ENCODE data around the gene RIPOR2. TPM values are rescaled to one million over a fixed set of nuclear protein-coding genes. Genes with fewer than 3 reads are reported as not detected.

The RIPOR2 gene
- total RNA-seq, result 10 to 100 TPM; 88.3 to 96.3 TPM

- H3K27ac Mint-ChIP-seq, result peak within 1 kb of the TSS; percentile 95
- ChIA-PET POLR2A (interaction anchor here (0.7 to 9.2 kb wide), 19 partner anchors 9 to 100 kb away, joined by 3 to 124 read pairs (median 4); no protein-coding TSS in a partner anchor), CTCF (interaction anchor here (1.1 to 10.1 kb wide), 28 partner anchors 11 to 135 kb away, joined by 3 to 237 read pairs (median 20); no protein-coding TSS in a partner anchor)
- peak; percentile 33 for TF ChIP-seq CTCF (IDR thresholded peaks at IDR 0.05)
- peaks cover 74% of the 10 kb centered on the region for H3K4me1 Mint-ChIP-seq (ENCODE audit: low read depth)
- peaks cover 8% of the 10 kb centered on the region for H3K36me3 Mint-ChIP-seq (ENCODE audit: low read depth)
- H3K27me3 Mint-ChIP-seq, result no peaks in the 10 kb centered on the region
- peak; percentile 85 for DNase-seq
- ATAC-seq, result peak; percentile 58
- peak within 1 kb of the TSS; percentile 92 for H3K4me3 Mint-ChIP-seq
- intact Hi-C loops (cut with micrococcal nuclease), result loop anchor here (5.0 to 10.0 kb wide), 2 partner anchors 37 to 139 kb away; no protein-coding TSS in a partner anchor
- H3K9me3 Mint-ChIP-seq, result no peaks in the 10 kb centered on the region
Measured at GRCh38 chr6:24935366-24936152, at the start of gene RIPOR2. Gene RIPOR2 (minus strand): TSS chr6:24935960. CDS start chr6:24935898, 62 bp downstream.

GRCh38 chr6:24985323-24985722 is 49.6 kb upstream of the RIPOR2 start:
- peaks cover 49% of the 10 kb centered on the region for H3K4me1 Mint-ChIP-seq (ENCODE audit: low read depth)
- H3K27me3 Mint-ChIP-seq, result no peaks in the 10 kb centered on the region
- H3K27ac Mint-ChIP-seq, result no peak overlapping the region
- H3K9me3 Mint-ChIP-seq, result peaks cover 8% of the 10 kb centered on the region
- CTCF ChIA-PET, result interaction anchor here (1.5 to 3.4 kb wide), 2 partner anchors 51 to 87 kb away, joined by 3 to 24 read pairs; partner anchors contain the start of gene RIPOR2
- POLR2A ChIA-PET, result interaction anchor here (0.6 kb wide), 1 partner anchor 31 kb away, joined by 4 read pairs; no protein-coding TSS in a partner anchor
- intact Hi-C loops (cut with micrococcal nuclease), result no loop called here
- DNase-seq, result no peak
- no peak overlapping the region for H3K4me3 Mint-ChIP-seq
- H3K36me3 Mint-ChIP-seq (ENCODE audit: low read depth), result peaks cover 14% of the 10 kb centered on the region
- TF ChIP-seq CTCF (IDR thresholded peaks at IDR 0.05), result no peak
- ATAC-seq, result no peak

- POLR2A ChIA-PET, result interaction anchor here (0.9 to 3.3 kb wide), 6 partner anchors 8 to 115 kb away, joined by 3 to 18 read pairs (median 4); no protein-coding TSS in a partner anchor
- Mint-ChIP-seq H3K4me3 (no peak overlapping the region), H3K27me3 (no peaks in the 10 kb centered on the region), H3K27ac (no peak overlapping the region), H3K4me1 (ENCODE audit: low read depth) (peaks cover 53% of the 10 kb centered on the region), H3K36me3 (ENCODE audit: low read depth) (peaks cover 7% of the 10 kb centered on the region), H3K9me3 (peaks cover 2% of the 10 kb centered on the region)
- no peak for TF ChIP-seq CTCF (IDR thresholded peaks at IDR 0.05)
- ATAC-seq (peak; percentile 41), DNase-seq (no peak)
- CTCF ChIA-PET, result interaction anchor here (1.2 to 7.5 kb wide), 6 partner anchors 10 to 89 kb away, joined by 5 to 101 read pairs (median 8); partner anchors contain the start of gene RIPOR2
- intact Hi-C loops (cut with micrococcal nuclease), result no loop called here
Measured at GRCh38 chr6:24982231-24982630, 46.5 kb upstream of the RIPOR2 start.

- intact Hi-C loops (cut with micrococcal nuclease), result no loop called here
- DNase-seq, result no peak
- Mint-ChIP-seq H3K27ac (no peak overlapping the region), H3K27me3 (no peaks in the 10 kb centered on the region), H3K4me3 (no peak overlapping the region), H3K36me3 (ENCODE audit: low read depth) (peaks cover under 1% of the 10 kb centered on the region), H3K4me1 (ENCODE audit: low read depth) (peaks cover 48% of the 10 kb centered on the region), H3K9me3 (peaks cover 2% of the 10 kb centered on the region)
- ATAC-seq, result no peak
- no peak for TF ChIP-seq CTCF (IDR thresholded peaks at IDR 0.05)
- ChIA-PET CTCF (interaction anchor here (2.0 to 7.5 kb wide), 3 partner anchors 11 to 90 kb away, joined by 6 to 101 read pairs (median 8); no protein-coding TSS in a partner anchor), POLR2A (interaction anchor here (1.5 to 2.0 kb wide), 5 partner anchors 9 to 48 kb away, joined by 3 to 6 read pairs (median 3); no protein-coding TSS in a partner anchor)
Measured at GRCh38 chr6:24981386-24981760, 45.6 kb upstream of the RIPOR2 start.
